ENCODE measurements around the gene FUT7. TPM values are rescaled to one million over a fixed set of nuclear protein-coding genes. Genes with fewer than 3 reads are reported as not detected.

FUT7 gene
- total RNA-seq, 4 donors from 2014 or later = 0.20 TPM; not detected in 3

GRCh38 chr9:137056739-137057415, 25.0 kb upstream of the FUT7 start:
- Histone ChIP-seq H3K36me3 (no peaks in the 10 kb centered on the region), H3K9me3 (no peaks in the 10 kb centered on the region), H3K4me3 (no peak overlapping the region), H3K27ac (peak overlapping the region in 1 of 4 donors; percentile 69), H3K4me1 (peaks cover 0 to 58% (median 37%) of the 10 kb centered on the region in 3 donors), H3K27me3 (peaks cover 31% of the 10 kb centered on the region)
- TF ChIP-seq EP300 (IDR thresholded peaks at IDR 0.05) (no peak), POLR2A (IDR thresholded peaks at IDR 0.05) (no peak), CTCF (IDR thresholded peaks at IDR 0.05) (no peak), POLR2AphosphoS5 (IDR thresholded peaks at IDR 0.05) (no peak)
- 65 to 74% methylated on average over 11 of the region's 17 CpGs for WGBS, 2 donors (ENCODE audit: low coverage in 1 of 2)
- no peak for ATAC-seq

DNA sequence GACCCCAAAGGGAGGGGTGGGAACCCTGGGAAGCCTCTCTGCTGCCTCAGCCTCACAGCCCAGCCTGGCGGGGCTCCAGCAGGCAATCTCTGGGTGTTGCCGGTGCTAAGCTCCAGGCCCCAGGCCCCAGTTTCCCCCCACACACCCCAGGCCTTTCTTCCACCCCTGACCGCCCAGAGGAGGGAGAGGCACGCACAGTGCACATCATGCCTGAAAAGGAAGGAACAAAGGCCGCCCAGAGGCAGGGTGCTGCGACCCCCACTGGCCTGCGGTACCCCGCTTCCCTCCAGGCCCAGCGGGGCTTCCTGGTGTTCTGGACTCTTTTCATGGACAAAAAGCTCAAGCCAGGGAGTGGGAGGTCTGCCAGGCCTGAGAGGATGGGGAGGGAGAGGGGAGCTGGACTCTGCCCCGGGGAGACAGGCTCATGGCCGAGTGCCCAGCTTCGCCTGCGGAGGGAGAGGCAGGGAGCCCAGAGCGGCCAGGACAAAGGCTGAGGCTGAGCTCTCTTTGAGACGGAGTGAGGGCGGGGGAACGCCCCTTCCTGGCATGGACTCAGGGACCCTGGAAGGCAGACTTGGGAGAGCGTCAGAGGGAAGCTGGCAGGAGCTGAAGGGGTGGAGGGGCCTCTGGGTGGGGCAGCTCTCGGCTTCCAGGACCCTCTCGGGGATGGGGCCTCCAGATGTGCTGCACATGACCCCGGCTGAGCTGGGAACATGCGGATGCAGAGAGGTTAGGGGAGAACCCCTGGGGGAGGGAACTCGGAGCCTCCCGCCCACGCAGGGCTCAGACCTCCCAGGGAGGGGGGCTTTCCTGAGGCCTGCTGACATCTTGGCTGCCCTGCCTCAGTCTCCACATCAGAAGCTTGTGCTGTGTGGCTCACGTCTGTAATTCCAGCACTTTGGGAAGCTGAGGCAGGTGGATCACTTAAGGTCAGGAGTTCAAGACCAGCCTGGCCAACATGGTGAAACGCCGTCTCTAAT, 23.8 kb upstream of the FUT7 start:
- H3K4me1 ChIP-seq = peaks cover 0 to 58% (median 37%) of the 10 kb centered on the region in 3 donors
- H3K36me3 ChIP-seq = no peaks in the 10 kb centered on the region
- no peaks in the 10 kb centered on the region for H3K9me3 ChIP-seq
- WGBS, 2 donors (ENCODE audit: low coverage in 1 of 2) = 4 to 14% methylated on average over 4 to 16 of the region's 28 CpGs
- peak overlapping the region in 1 of 2 donors; percentile 3 for H3K4me3 ChIP-seq
- peak; percentile 86 for ATAC-seq
- peak overlapping the region in 3 of 4 donors; percentile 56 to 69 (median 68) for H3K27ac ChIP-seq
- TF ChIP-seq POLR2A (IDR thresholded peaks at IDR 0.05) (no peak), CTCF (IDR thresholded peaks at IDR 0.05) (no peak), POLR2AphosphoS5 (IDR thresholded peaks at IDR 0.05) (no peak), EP300 (IDR thresholded peaks at IDR 0.05) (no peak)
- H3K27me3 ChIP-seq = peaks cover 43% of the 10 kb centered on the region

- Histone ChIP-seq H3K27me3 (peaks cover 50% of the 10 kb centered on the region), H3K36me3 (no peaks in the 10 kb centered on the region), H3K27ac (peak overlapping the region in 3 of 4 donors; percentile 56 to 69 (median 68)), H3K4me1 (peaks cover 0 to 58% (median 37%) of the 10 kb centered on the region in 3 donors), H3K4me3 (no peak overlapping the region), H3K9me3 (no peaks in the 10 kb centered on the region)
- ATAC-seq = no peak
- no CpG with 5 or more reads among the region's 17 CpGs for WGBS, 2 donors (ENCODE audit: low coverage in 1 of 2)
- TF ChIP-seq CTCF (IDR thresholded peaks at IDR 0.05) (no peak), POLR2A (IDR thresholded peaks at IDR 0.05) (no peak), POLR2AphosphoS5 (IDR thresholded peaks at IDR 0.05) (no peak), EP300 (IDR thresholded peaks at IDR 0.05) (no peak)
Observed at GRCh38 chr9:137054932-137055384, 23.1 kb upstream of the FUT7 start.

DNA sequence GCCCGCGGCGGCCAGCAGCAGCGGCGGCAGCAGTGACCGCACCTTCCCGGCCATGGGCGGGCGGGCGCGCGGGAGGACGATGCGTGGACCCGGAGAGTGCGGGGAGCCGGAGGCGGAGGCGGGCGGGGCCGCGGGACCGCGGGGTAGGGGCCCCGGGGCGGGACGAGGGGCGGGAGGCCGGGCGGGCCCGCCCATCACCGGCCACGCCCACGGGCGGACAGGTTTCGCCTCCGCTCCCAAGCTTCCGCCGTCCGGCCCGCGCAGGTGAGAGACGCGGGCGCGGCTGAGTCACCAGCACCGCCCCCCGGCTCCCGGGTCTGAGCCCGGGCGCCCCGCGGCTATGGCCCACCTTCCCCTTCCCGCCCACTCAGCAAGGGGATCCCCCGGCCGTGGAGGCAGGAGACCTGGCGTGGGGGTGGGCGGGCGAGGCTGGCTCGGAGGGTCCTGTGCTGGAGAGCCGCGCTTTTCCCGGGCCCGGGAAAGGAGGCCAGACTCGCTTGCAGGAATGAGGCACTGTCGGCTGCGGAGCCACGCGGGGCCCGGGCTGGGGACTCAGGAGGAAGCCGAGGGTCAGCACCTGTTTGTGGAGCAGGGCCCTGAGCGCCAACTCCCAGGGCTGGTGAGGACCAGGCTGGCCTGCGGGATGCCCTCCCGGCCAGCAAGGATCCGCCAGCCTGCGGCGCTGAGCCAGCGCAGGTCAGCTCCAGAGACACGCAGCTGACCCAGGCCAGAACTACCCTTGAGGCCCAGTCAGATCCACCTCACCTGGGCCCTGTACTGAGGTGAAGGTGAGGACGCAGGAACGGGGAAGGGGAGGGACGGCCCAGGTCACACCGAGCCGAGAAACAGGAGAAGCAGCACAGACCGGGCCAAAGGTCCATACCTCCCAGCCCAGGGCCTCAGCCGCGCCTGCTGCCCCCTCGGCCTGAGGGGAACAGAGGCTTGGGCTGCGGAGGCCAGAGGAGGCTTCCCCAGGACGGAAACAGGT, 22.4 kb upstream of the FUT7 start, which contains the start of gene ENTPD2:
TSS of gene ENTPD2 (minus strand) at position 118 of the 988 bp plus-strand sequence. CDS start at position 54, 64 bp downstream.
- TF ChIP-seq CTCF (IDR thresholded peaks at IDR 0.05) (no peak), POLR2A (IDR thresholded peaks at IDR 0.05) (no peak), EP300 (IDR thresholded peaks at IDR 0.05) (no peak), POLR2AphosphoS5 (IDR thresholded peaks at IDR 0.05) (no peak)

More for the DNA sequence above, 22.4 kb upstream of the FUT7 start, which contains the start of gene ENTPD2:
- peak within 1 kb of the TSS in 3 of 4 donors; percentile 56 to 69 (median 68) for H3K27ac ChIP-seq
- H3K36me3 ChIP-seq = no peaks in the 10 kb centered on the region
- peaks cover 57% of the 10 kb centered on the region for H3K27me3 ChIP-seq
- peak within 1 kb of the TSS in 1 of 2 donors; percentile 51 for H3K4me3 ChIP-seq
- H3K9me3 ChIP-seq = no peaks in the 10 kb centered on the region
- ATAC-seq = no peak
- 20 to 69% methylated on average over 3 to 5 of the region's 90 CpGs for WGBS, 2 donors (ENCODE audit: low coverage in 1 of 2)
- H3K4me1 ChIP-seq = peaks cover 0 to 63% (median 37%) of the 10 kb centered on the region in 3 donors
